Measurements from ENCODE around the gene RBM20. TPM values are rescaled to one million over a fixed set of nuclear protein-coding genes. Genes with fewer than 3 reads are reported as not detected.

Gene RBM20
- total and polyA plus RNA-seq, 10 of the 15 experiments (the other 5 are each of a cell fraction or from before 2014, with no cell fraction given), result 0.04 to 0.26 (median 0.15) TPM

DNA sequence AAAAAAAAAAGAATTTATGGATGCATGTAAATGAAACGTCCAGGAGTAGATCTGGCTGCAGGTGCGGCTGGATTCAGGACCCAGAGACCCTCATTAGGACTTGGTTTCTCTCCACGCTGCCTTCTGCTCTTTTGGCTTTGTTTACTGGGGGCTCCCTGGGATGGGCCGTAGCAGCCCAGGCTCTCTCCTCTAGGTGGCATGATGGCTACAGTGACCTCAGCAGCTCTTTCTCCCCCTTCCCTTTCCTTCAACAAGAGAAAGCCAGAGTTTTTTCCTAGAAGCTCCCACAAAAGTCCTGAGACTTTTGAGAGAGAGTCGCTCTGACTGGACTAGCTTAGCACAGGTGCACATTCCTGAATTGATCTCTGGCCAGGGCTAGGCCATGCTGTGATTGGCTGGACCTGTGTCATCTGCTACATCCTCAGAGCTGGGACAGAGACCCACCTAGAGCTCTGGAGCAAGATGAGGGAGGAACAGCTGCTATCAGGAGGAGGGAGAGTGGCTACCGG lies 159.7 kb downstream of the RBM20 start:
- no peaks in the 10 kb centered on the region for H3K36me3 ChIP-seq (ENCODE audit: control insufficient read depth in 2 of 2, insufficient read depth in 2 of 2, low read length in 1 of 2)
- no peak for FAIRE-seq
- no TSS peak for BruUV-seq (replicated peaks)
- ChIA-PET CTCF (interaction anchor here (0.7 to 5.0 kb wide), 45 partner anchors 11 to 484 kb away, joined by 3 to 196 read pairs (median 9); partner anchors contain the start of genes BBIP1, PDCD4 and SHOC2), RAD21 (ENCODE audit: unreplicated experiment) (interaction anchor here (0.6 to 5.0 kb wide), 46 partner anchors 9 to 1515 kb away, joined by 3 to 153 read pairs (median 11); partner anchors contain the start of genes BBIP1, PDCD4 and SHOC2), POLR2A (interaction anchor here (0.6 to 3.5 kb wide), 22 partner anchors 10 to 115 kb away, joined by 3 to 48 read pairs (median 8); partner anchors contain the start of genes BBIP1, PDCD4 and SHOC2), SMC1A (ENCODE audit: uncharacterized antibody, unreplicated experiment) (interaction anchor here (0.5 to 20.6 kb wide), 43 partner anchors 9 to 795 kb away, joined by 3 to 327 read pairs (median 8); partner anchors contain the start of genes BBIP1, PDCD4 and SHOC2)
- H3K4me2 ChIP-seq (ENCODE audit: control insufficient read depth, insufficient read depth), result peak overlapping the region; percentile 93
- H3K9me3 ChIP-seq (replicated peaks; ENCODE audit: control insufficient read depth, insufficient read depth, low read length), result no peaks in the 10 kb centered on the region; the same call in 2 of the 3 replicates
- no peaks in the 10 kb centered on the region for H3K27me3 ChIP-seq (replicated peaks in 1 of 2; ENCODE audit: control insufficient read depth in 2 of 2, insufficient read depth in 2 of 2, low read length in 1 of 2)
- in situ Hi-C loops (cut with MboI), result no loop called here
- H4K20me1 ChIP-seq (ENCODE audit: control insufficient read depth, insufficient read depth), result no peaks in the 10 kb centered on the region
- peak overlapping the region; percentile 67 for H3K9ac ChIP-seq (ENCODE audit: control insufficient read depth, insufficient read depth, low read length)
- H2AFZ ChIP-seq (ENCODE audit: control insufficient read depth, low read depth, low read length), result peak overlapping the region; percentile 53
- intact Hi-C loops (cut with micrococcal nuclease; ENCODE audit: unreplicated experiment), result loop anchor here (1.0 to 5.0 kb wide), 6 partner anchors 30 to 192 kb away; no protein-coding TSS in a partner anchor
- WGBS (ENCODE audit: insufficient coverage, insufficient replicate concordance, low lambda C conversion rate, missing lambda C conversion rate), result 4% methylated on average over 6 of the region's 6 CpGs
- H3K79me2 ChIP-seq (ENCODE audit: control insufficient read depth, insufficient read depth, low read length), result no peaks in the 10 kb centered on the region; the same call in 1 of the 2 replicates
- H3K27ac ChIP-seq (ENCODE audit: control insufficient read depth, insufficient read depth), result peak overlapping the region; percentile 91
- peaks cover 33% of the 10 kb centered on the region for H3K4me1 ChIP-seq (ENCODE audit: control insufficient read depth, insufficient read depth, low read length)
- H3K4me3 ChIP-seq, result no peak overlapping the region
- ATAC-seq, result peak; percentile 85
- peak; percentile 47 for DNase-seq (ENCODE audit: low read depth, low spot score)
- TF ChIP-seq IKZF1 (conservative IDR thresholded peaks at IDR 0.05) (peak; percentile 75), RUNX3 (IDR thresholded peaks at IDR 0.05; ENCODE audit: low read length) (0 out of 2 replicates have a peak, but pooled peaks have one; percentile 9), RAD21 (IDR thresholded peaks at IDR 0.05; ENCODE audit: insufficient read depth, low read depth, low read length) (peak; percentile 90), CHD2 (IDR thresholded peaks at IDR 0.05; ENCODE audit: borderline replicate concordance, low read depth, low read length) (no peak), NBN (IDR thresholded peaks at IDR 0.05) (peak; percentile 65; the same call in 1 of the 2 replicates), CEBPB (IDR thresholded peaks at IDR 0.05; ENCODE audit: borderline replicate concordance in 1 of 2, low read depth in 2 of 2, low read length in 2 of 2) (no peak), MTA3 (IDR thresholded peaks at IDR 0.05; ENCODE audit: borderline replicate concordance, low read length) (no peak), ZNF384 (IDR thresholded peaks at IDR 0.05; ENCODE audit: borderline replicate concordance, low read depth, low read length) (peak; percentile 74), SMARCA5 (IDR thresholded peaks at IDR 0.05) (0 out of 2 replicates have a peak, but pooled peaks have one; percentile 50), POLR2A (IDR thresholded peaks at IDR 0.05; ENCODE audit: low read depth, low read length) (peak; percentile 25; the same call in 1 of the 2 replicates), MXI1 (IDR thresholded peaks at IDR 0.05; ENCODE audit: low read depth, low read length) (0 out of 2 replicates have a peak, but pooled peaks have one; percentile 28), CBX5 (IDR thresholded peaks at IDR 0.05; ENCODE audit: low read depth) (peak; percentile 19; the same call in 1 of the 2 replicates), DPF2 (IDR thresholded peaks at IDR 0.05) (no peak), SMC3 (IDR thresholded peaks at IDR 0.05; ENCODE audit: borderline replicate concordance, low read length) (peak; percentile 77), EED (IDR thresholded peaks at IDR 0.05; ENCODE audit: low read depth) (peak; percentile 71)
- TF ChIP-seq, protein P1, sequence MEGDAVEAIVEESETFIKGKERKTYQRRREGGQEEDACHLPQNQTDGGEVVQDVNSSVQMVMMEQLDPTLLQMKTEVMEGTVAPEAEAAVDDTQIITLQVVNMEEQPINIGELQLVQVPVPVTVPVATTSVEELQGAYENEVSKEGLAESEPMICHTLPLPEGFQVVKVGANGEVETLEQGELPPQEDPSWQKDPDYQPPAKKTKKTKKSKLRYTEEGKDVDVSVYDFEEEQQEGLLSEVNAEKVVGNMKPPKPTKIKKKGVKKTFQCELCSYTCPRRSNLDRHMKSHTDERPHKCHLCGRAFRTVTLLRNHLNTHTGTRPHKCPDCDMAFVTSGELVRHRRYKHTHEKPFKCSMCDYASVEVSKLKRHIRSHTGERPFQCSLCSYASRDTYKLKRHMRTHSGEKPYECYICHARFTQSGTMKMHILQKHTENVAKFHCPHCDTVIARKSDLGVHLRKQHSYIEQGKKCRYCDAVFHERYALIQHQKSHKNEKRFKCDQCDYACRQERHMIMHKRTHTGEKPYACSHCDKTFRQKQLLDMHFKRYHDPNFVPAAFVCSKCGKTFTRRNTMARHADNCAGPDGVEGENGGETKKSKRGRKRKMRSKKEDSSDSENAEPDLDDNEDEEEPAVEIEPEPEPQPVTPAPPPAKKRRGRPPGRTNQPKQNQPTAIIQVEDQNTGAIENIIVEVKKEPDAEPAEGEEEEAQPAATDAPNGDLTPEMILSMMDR (IDR thresholded peaks at IDR 0.05 in 2 of 3, conservative IDR thresholded peaks at IDR 0.05 in 1 of 3; ENCODE audit: control insufficient read depth in 2 of 3, extremely low read depth in 1 of 3, insufficient read depth in 1 of 3, low read depth in 3 of 3, low read length in 3 of 3), result peak; percentile 76 to 83 (median 81)
- TF ChIP-seq, protein P2, sequence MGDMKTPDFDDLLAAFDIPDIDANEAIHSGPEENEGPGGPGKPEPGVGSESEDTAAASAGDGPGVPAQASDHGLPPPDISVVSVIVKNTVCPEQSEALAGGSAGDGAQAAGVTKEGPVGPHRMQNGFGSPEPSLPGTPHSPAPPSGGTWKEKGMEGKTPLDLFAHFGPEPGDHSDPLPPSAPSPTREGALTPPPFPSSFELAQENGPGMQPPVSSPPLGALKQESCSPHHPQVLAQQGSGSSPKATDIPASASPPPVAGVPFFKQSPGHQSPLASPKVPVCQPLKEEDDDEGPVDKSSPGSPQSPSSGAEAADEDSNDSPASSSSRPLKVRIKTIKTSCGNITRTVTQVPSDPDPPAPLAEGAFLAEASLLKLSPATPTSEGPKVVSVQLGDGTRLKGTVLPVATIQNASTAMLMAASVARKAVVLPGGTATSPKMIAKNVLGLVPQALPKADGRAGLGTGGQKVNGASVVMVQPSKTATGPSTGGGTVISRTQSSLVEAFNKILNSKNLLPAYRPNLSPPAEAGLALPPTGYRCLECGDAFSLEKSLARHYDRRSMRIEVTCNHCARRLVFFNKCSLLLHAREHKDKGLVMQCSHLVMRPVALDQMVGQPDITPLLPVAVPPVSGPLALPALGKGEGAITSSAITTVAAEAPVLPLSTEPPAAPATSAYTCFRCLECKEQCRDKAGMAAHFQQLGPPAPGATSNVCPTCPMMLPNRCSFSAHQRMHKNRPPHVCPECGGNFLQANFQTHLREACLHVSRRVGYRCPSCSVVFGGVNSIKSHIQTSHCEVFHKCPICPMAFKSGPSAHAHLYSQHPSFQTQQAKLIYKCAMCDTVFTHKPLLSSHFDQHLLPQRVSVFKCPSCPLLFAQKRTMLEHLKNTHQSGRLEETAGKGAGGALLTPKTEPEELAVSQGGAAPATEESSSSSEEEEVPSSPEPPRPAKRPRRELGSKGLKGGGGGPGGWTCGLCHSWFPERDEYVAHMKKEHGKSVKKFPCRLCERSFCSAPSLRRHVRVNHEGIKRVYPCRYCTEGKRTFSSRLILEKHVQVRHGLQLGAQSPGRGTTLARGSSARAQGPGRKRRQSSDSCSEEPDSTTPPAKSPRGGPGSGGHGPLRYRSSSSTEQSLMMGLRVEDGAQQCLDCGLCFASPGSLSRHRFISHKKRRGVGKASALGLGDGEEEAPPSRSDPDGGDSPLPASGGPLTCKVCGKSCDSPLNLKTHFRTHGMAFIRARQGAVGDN (IDR thresholded peaks at IDR 0.05), result peak; percentile 31; the same call in 1 of the 2 replicates

All from GM12878 (cell line).